NCI-H774 (cell line): ENCODE data around the gene PHACTR3.

ENCODE experiments used
- DNase-seq: peaks from one replicate; lab custom pipeline; 2025; lab: John Stamatoyannopoulos, UW

Gene PHACTR3

DNA sequence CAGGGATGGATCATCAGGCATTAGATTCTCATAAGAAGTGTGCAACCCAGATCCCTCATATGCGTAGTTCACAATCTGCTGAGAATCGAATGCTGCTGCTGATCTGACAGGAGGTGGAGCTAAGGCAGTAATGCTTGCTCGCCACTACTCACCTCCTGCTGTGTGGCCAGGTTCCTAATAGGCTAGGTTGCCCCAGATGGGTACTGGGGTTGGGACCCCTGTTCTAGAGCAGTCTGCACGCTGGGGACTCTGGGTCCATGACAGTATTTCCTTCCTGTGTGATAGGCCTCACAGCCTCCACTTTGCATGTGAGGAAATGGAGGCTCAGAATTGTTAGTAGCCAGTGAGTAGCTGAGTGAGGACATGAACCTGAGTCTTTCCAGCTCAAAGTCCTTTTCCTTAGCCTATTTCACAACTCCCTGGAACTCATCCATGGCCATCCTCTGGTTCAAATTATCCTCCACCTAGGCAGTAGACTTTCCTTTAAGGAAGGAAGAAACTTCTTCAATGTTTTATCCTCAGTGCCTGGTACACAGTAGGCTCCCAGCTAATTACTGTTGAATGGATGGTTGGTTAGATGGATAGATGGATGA, 211.9 kb downstream of the PHACTR3 start:
- DNase-seq: no peak

DNA sequence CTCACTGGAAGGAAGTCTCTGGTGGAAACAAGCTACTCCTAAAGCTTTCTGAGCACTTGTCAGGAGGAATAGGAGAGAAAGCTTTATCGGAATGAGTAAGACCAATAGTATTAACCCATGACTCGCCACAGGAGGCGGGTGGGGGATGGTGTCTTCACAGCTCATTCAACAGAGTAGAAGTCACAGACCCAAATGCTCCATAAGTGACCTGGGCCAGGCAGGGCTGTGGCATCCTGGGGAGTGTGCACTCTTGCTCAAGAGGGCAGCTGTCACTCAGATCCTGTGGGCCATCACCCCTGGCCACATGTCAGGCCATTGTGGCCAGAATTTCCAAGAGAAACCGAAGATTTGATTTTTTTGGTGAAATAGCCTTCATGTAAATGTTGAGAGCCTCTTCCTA, 213.1 kb downstream of the PHACTR3 start:
- no peak for DNase-seq

DNA sequence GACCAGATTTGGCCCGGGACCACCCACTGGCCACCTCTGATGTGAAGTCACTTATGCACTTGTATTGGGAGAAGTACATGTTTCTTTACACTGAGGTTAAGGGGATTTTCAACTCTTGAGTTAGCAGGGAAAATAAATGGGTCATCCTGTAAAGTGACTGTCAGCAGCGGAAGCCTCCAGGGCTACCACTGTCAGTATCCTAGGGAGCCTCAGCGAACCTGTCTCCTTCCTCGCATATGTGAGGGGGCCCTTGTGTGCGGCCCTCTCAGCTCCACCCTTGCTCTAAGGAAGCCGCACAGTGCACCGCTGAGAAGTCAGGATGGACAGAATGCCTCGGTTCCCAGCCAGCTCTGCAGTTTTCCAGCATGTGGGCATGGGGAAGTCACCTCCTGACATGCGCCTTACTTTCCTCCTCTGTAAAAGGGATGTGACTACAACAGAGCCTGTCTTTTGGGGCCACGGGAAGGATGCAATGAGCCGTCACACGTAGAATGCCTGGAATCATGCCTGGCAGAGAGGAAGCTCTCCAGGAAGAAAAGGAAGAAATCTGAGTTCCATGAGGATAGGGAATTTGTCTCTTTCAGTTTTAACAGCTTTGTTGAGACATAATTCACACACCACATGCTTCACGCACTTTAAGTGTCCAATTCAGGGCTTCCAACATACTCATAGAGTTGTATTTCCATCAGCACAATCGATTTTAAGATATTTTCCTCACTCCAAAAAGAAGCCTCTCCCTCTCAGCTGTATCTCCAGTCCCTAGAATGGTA, 213.7 kb downstream of the PHACTR3 start:
- no peak for DNase-seq

DNA sequence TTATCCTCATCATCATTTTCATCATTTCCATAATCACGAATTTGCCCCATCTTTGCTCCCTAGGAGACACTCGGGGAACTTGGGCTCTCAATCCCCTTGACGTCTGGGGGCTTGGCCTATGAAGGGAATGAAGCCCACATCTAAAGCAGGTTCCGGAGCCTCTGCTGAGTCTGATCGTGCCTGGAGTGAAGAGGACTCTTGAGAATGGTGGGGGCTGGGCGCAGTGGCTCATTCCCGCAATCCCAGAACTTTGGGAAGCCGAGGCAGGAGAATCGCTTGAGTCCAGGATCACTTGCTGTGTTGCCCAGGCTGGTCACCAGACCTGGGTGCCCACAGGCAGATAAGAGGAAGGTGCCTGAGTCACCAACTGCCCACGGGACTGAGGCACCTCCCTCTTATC, 214.6 kb downstream of the PHACTR3 start:
- DNase-seq: no peak

DNA sequence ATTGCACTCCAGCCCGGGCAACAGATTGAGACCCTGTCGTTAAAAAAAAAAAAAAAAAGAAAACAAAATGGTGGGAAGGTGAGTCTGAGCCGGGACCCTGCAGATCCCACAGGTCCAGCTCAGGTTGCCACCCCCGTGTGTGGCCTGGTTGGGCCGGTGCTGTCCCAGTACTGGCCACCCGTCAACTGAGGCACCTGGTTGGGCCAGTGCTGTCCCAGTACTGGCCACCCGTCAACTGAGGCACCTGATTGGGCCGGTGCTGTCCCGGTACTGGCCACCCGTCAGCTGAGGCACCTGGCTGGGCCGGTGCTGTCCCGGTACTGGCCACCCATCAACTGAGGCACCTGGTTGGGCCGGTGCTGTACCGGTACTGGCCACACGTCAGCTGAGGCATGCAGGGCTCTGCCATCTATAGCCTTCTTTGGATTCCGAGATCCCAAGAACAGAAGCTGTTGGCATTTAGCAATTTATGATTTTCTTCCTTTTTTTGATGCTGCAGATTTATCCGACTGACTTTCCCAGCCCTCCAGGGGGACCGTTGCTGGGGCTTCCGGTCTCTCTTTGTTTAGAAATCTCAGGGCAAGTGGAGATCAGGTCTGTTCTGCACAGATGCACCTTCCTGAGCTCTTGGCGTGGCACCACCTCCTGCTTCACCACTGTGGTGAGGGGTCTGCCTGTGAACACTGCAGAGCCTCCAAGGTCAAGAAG, 215.3 kb downstream of the PHACTR3 start:
- DNase-seq: no peak

DNA sequence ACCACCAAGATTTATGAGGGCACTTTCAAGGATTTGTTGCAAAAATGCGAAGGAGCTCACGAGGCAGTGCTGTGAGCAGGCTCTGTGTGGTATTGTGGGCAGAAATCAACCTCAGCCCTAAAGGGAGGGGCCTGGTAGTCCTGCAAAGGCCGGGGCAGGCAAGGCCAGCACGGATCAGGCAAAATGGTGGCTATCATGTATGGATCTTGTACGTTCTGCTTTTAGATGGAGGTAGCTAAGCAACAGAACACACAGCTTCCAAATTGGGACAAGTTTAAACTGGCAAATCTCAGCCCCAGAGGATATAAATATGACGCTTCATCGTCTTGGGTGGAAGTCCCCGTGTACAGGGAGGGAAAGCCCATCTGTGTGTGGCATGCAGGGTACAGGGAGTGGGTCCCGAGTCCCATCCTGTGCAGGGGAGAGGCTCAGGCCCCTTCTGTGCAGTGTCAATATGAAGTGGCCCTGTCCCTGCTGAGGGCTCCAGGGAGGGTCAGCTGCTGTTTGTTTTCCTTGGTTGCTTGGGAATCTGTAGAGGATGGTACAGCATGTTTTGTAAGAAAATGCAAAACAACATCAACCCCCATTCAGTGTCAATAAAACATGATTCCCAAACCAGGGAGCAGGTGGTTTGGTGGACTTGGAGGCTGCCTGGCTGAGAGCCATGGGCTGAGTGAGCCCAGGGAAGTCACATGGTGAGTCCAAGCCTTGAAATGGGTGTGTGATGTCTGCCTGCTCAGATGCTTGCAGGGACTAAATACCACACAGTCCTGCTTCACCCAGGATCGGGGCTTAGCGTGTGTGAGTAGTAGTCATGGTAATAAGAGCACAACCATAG, 216.1 kb downstream of the PHACTR3 start:
- peak; percentile 80 for DNase-seq

DNA sequence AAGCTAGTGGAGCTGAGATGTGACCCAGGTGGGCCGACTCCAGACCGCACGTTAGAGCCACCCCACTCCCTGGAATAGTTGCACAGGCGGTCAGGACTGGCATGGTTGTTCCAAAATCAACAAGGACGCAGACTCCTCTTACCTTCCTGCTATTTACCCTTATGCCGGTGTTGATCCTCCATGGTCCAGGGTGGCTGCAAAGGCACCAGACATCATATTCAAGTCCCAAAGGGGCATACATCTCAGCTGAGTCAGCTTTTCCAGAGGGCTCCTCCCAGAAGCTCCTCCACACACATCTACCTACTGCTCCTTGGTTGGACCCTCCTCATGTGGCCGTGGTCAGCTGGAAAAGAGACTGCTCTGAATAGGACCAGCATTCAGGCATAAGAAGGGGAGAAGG, 216.9 kb downstream of the PHACTR3 start:
- DNase-seq: no peak

DNA sequence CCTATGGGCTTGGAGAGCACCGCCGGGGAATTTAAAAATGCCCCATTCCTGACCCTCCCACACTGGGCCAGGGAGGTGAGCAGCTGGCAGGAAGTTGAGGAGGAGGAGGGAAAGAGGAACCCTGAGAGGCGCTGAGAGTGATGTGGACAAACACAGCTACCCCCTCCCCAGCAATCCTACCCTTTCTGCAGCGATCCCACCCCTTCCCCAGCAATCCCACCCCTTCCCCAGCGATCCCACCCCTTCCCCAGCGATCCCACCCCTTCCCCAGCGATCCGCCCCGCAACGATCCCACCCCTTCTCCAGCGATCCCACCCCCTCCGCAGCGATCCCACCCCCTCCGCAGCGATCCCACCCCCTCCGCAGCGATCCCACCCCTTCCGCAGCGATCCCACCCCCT, 217.4 kb downstream of the PHACTR3 start:
- DNase-seq: no peak

DNA sequence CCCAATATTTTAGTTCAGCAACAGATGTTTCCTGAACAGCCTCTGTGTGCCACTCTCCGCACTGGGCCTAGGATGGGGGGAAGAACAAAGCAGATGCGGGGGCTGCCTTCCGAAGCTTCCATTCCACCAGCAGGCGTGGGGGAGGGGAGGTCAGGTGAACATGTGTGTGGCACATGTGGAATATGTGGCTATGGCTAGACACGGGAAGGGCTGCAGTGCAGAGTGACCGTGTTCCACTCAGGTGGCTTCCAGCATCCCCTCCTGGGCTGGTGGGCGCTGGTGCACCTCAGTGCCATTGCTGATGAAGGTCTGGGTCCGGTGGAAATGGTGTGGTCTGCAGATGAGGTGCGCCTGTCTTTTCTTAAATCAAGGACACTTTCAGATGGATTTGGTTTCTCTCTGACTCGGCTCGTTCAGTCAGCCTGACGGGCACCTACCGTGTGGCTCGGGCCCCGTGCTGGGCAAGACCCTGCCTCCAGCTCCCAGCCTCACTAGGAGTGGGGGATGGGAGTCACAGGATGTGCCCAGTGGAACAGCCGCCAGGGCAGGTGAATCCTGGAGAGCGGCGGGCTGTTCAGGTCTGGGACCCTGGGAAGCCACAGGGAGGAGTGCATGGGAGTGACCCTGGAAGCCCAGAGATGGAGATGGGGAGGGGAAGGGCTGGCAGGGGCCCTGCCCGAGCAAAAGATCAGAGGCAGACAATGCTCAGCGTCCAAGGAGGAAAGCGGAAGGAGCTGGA, 218.1 kb downstream of the PHACTR3 start:
- no peak for DNase-seq

DNA sequence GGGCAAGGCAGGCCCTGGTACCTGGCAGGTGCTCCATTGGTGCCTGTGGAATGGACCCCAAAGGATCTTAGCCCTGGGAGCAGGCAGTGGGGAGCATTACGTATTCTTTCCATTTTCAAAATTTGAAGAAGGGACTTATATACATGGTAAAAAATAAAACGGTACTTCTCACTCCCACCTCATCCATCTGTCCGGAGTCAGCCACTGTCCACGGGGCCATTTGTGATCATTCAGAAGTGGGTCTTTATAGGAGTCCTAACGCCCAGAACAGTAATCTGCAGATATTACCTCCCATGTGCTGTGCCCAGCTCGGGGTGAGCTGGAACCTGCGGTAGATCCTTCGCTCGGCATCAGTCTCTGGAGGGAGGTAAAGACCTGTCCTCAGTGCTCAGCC, 218.7 kb downstream of the PHACTR3 start:
- no peak for DNase-seq

DNA sequence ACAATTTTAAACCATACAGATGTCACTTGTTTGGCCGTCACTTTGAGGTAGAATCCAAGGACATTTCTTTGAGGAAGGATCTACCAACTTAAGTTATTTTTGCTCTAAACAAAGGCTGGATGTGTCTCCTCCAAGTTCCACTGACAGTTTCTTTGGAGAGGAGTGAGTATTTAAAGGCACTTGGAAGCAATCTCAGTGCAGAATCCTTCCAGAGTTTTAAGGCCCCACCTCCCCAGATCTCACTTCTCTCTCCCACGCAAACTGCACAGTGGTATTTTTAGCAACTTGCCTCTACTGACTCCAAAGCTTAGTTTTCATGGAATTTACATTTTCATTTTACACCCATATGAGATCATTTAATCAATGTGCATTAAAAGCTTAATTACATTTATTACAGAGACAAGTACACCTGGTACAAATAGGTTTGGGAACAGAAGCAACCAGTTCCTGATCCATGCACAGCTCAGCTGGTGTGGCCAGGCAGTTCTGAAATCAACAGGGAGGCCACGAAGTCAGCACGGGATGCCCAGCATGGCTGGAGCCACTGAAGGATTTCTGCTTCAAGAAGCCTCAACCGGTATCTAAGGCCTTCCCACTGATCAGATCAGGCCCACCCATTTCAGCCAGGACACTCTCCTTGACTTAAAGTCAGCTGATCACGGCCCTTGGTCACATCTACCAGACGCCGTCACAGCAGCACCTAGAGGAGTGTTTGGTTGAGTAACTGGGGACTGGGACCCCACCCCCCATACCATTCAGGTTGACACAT, 219.3 kb downstream of the PHACTR3 start:
- no peak for DNase-seq

DNA sequence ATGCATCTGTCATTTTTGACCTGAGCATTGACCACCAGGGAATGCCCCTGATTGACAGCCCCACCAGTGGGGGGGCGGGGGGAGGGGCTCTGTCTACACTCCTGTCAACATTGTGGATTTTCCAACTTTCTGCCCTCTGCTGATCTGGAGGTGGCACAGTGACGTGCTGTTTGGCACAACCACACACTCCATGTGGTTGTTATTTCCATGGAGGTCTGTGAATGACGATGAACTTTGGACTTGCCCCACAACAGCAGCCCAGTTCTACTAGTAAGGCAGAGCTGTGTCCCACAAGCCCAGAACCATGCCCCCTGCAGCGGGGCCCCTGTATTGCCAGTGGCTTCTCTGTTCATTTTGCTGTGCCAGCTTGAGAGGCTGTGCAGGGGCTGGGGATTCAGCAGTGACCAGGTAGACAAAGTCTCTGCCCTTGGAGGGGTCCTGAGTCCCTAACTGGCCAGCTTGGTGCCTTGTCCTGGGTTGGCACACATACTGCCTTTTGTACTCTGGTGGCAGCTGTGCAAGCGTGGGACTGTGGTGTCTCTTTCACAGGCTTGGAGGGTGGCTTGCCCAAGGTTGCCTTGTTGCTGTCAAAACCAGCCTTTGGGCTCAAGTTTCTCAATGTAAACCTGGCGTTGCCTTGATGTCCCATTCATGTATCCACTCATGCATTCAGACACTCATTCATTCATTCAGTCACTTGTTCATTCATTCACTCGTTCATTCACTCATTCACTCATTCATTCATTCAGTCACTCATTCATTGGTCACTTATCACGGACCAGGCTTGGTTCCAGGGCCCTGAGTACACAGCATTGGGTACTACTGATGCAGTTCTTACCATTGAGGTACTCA, 220.6 kb downstream of the PHACTR3 start:
- DNase-seq: no peak

DNA sequence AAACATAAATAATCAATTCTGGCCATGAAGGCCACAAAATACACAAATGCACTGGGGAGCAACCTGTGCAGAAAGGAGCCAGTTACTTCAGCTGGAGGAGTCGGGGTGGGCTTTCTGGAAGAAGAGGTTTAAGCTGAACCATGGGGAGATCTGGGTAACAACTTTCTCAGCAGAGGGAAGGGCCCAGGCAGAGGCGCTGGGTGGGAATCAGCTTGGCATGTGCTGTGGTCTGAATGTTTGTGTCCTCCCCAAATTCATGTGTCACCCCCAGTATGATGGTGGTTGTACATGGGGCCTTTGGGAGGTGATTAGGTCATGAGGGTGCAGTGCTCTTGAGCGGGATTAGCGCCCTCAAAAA, 221.2 kb downstream of the PHACTR3 start:
- no peak for DNase-seq

DNA sequence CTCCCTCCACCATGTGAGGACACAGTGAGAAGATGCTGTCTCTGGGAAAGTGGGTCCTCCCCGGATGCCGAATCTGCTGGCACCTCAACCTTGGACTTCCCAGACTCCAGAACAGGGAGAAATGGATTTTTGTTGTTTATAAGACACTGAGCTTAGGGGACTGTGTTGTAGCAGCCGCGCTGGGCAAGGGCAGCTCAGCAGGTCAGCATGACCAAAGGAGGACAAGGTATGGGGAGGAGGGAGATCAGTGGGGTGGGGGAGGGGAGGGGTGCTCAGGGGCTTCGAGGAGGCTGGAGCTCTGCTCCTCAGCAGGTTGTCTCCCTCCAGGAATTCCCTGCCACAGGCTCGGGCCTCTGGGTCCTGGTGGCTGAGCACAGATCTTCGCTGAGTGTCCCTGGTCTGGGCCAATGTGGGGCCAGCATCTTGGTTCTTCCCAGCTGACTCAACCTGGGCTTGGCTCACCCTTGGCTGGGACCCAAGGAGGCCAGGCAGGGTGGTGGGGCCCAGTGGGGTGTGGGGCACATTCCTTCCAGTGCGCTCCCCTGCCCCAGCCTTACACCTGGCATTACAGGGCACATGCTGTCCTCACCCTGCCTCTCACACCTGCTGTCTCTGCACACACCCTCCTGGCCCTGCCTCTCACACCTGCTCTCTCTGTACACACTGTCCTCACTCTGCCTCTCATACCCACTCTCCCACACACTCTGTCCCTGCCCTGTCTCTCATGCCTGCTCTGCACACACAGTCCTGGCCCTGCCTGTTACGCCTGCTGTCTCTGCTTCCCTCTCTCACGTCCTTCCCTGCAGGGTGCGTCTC, 221.8 kb downstream of the PHACTR3 start:
- peak; percentile 94 for DNase-seq

DNA sequence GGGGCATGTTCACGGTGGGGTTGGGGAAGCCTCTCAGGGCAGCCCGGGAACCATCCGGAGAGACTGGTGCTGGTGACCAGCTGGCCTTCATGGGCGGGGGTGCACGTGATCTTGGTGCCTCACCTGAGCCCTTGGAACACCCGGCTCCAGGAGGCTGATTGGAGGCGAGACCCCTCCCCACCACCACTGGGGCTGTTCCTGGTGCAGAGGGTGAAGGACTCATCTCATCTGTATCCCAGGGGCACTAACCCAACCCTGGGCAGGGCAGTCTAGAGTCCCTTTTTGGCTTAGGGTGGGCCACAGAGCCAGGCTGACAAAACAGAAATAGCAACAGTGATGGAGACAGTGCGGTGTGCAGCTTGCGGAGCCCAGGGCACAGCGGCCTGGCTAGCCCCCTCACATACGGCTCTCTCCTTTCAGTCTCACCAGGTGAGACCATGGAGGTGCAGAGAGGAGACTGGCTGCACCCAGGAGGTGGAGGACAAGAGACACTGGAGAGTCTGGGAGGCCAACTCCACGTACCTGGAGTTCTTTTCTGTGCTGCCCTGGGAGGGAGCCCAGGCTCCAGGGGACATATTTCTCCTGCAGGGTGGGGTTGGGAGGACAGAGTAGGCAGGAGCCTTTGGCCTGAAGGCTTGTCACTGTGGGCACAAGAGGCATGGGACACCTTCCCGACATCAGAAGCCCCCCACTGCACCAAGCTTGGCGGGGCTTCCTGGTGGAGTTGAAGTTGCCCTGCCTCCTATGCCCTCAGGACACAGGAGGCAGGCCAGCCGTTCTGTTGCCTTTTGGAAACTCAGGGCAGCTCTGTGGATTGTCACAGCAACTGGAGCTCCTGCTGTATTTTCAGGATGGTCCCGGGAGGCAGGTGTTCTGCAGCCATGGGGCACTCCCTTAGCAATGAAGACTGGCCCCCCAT, 223.1 kb downstream of the PHACTR3 start:
- DNase-seq: no peak

DNA sequence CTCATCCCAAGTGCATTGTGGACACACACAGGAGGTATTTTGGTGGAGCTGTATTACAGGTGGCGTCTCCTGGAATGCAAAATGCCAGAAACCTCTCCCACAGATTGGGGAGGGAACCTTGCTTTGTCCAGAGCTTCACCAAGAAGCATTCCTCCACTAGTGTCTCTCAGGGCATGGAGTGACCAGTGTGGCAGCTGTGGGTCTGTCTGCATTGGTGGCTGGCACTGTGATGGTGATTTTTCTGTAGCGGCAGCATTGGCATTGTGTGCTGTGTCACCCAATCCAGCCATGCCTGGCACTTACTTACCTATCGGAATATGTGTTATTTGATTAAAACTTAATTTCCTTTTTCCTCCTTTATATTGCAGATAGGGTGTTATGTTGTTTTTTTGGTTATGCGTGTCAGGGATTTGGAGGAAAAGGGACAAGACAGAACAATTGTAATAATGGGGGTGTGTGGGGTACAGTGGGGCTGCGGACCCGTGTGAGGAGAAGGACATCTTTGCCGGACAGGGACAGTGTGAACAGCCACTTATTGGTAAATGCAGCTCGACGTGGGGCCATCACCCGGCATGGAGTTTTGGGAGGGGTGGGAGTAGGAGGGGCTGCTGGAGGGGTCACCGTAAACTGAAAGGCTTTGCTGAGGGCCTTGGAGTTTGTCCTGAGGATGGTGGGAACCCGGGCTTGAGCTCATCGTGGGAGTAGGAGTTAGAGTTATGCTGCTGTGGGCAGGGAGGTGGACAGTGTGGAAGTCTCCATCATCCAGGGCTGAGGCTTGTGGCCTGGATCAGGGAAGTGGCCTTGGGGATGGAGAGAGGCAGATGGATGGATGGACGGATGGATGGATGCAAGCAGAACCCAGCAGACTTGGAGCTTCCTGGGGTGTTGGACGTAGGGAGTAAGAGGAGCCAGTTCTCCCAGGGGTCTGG, 224.0 kb downstream of the PHACTR3 start:
- no peak for DNase-seq
